ENCODE data around the gene GHITM.

The GHITM gene

DNA sequence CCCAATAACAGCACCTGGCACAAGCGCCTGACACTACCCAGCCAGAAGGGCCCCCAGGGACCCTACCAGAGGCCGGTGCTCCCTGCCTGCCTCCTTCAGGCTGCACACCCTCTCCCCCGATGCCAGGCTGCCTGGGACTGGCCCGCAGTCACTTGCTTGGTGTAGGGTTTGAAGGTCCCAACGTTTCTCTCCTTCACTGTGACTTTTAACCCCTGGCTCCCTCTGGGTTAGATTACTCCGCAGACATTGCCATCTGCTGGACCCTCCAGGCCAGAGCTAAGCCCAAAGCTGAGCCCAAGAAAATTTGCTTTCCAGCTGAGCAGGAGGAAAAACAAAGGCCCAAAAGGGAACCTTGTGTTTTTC lies 61.9 kb downstream of the GHITM start:
- no peak for DNase-seq (ENCODE audit: low spot score)

DNA sequence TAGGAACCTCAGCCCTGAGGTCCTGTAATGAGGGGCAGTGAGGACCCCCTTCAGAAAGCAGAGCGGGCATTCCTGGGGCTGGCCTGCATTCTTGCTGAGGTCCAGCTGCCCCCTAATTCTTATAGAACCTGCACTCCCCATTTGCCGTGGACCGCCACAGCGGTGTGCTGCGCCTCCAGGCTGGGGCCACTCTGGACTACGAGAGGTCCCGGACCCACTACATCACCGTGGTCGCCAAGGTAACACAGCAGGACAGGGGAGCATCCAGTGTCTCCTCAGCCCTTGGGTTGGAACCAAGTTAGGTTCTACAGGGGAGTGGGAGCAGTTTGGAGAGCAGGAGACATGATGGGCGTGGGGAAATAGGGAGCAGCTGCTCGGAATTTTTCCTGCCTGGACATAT lies 62.4 kb downstream of the GHITM start:
- DNase-seq (ENCODE audit: low spot score) = no peak

DNA sequence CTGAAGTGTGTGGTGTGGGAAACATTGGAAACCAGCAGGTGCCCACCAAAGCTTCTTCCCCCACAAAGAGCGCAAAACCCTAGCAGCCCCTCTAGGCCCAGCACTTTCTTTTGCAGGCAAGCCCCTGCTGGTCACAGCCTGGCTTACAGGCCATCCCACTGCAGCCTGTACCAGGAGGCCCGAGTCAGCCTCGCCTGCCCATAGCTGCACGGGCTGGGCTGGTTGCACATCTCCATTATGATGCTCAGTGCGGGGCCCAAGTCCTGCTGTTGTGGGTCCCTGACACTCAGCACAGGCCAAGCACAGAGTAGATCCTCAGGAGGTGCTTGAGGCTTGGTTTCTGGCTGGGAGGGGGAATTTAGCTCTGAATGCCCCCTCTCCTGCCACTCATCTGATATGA lies 63.0 kb downstream of the GHITM start:
- no peak for DNase-seq (ENCODE audit: low spot score)
